C4-2B (cell line): ENCODE measurements around the gene SUCNR1.

Experiments used
- CTCF ChIP-seq: fragments of 450-650 bp; conservative IDR thresholded peaks from 2 replicates; pipeline ENCODE4 v1.5.1; 2017; ENCODE audit warnings: mild to moderate bottlenecking
- ZFX ChIP-seq: fragments of 450-650 bp; IDR thresholded peaks from 2 replicates; pipeline ENCODE4 v1.6.1; 2017

- TF ChIP-seq CTCF (no peak), ZFX (no peak)
These were observed at the start of gene SUCNR1 for GRCh38 chr3:151873398-151873797.
